CD4-positive, CD25-positive, alpha-beta regulatory T cell (primary cell): Measurements from ENCODE around the gene RREB1. TPM values are rescaled to one million over a fixed set of nuclear protein-coding genes. Genes with fewer than 3 reads are reported as not detected.
"Not testable (repeated sequence)": the region's sequence is repeated elsewhere in the genome, so short reads cannot be mapped to it uniquely, and the experiment has no call there.

Source experiments
- ATAC-seq, 2 donors: fragments of 150-1000 bp; cut with Tn5 transposase; one replicate each; pipeline ENCODE4 v1.10.0; 2021; ENCODE audit warnings: low read depth in 2 of 2, moderate number of reproducible peaks in 2 of 2, moderate library complexity in 1 of 2
- DNase-seq, 3 donors: peaks; one replicate each; pipeline versions ENCODE4 v3.0.0 to v3.0.0-alpha.2; 2012 to 2022; ENCODE audit warnings: mixed read lengths in 1 of 3
- H3K27ac ChIP-seq: one replicate; pipeline ENCODE4 v1.7.0; 2013; ENCODE audit warnings: mild to moderate bottlenecking, low read length; ENCODE audit not compliant: insufficient read depth, poor library complexity, severe bottlenecking
- H3K27me3 ChIP-seq: one replicate; pipeline ENCODE4 v1.7.0; 2013; ENCODE audit warnings: low read length; ENCODE audit not compliant: control insufficient read depth, insufficient read depth
- H3K36me3 ChIP-seq: one replicate; pipeline ENCODE4 v1.7.0; 2013; ENCODE audit warnings: mild to moderate bottlenecking, low read length, moderate library complexity; ENCODE audit not compliant: control insufficient read depth, insufficient read depth
- H3K4me1 ChIP-seq: 2 replicates; pipeline ENCODE4 v1.7.0; 2013; ENCODE audit warnings: mild to moderate bottlenecking, low read length; ENCODE audit not compliant: insufficient read depth, control insufficient read depth, poor library complexity, severe bottlenecking
- H3K4me3 ChIP-seq: one replicate; pipeline ENCODE4 v1.7.0; 2013; ENCODE audit warnings: low read depth, mild to moderate bottlenecking, low read length, moderate library complexity
- H3K9me3 ChIP-seq, 2 experiments: 1 replicate in 1 of 2; 2 replicates in 1 of 2; pipeline ENCODE4 v1.7.0; 2013; ENCODE audit warnings: low read length in 2 of 2, mild to moderate bottlenecking in 1 of 2, moderate library complexity in 1 of 2; ENCODE audit not compliant: control insufficient read depth in 2 of 2
- H3K27ac Mint-ChIP-seq, 3 donors: one replicate each; pipeline ENCODE4 v1.8.0; 2020 to 2022; ENCODE audit warnings: mild to moderate bottlenecking in 3 of 3, mixed read lengths in 3 of 3, moderate library complexity in 2 of 3
- H3K27me3 Mint-ChIP-seq: one replicate; pipeline ENCODE4 v1.8.0; 2022; ENCODE audit warnings: mild to moderate bottlenecking, mixed read lengths
- H3K36me3 Mint-ChIP-seq: one replicate; pipeline ENCODE4 v1.8.0; 2020; ENCODE audit warnings: mixed read lengths
- H3K4me1 Mint-ChIP-seq, 4 donors: one replicate each; pipeline ENCODE4 v1.8.0; 2020 to 2022; ENCODE audit warnings: mixed read lengths in 4 of 4, mild to moderate bottlenecking in 1 of 4
- H3K4me3 Mint-ChIP-seq, 4 donors: one replicate each; pipeline ENCODE4 v1.8.0; 2020 to 2022; ENCODE audit warnings: mild to moderate bottlenecking in 4 of 4, mixed read lengths in 4 of 4, moderate library complexity in 3 of 4
- H3K9me3 Mint-ChIP-seq, 7 donors: one replicate each; pipeline ENCODE4 v1.8.0; 2020 to 2022; ENCODE audit warnings: mixed read lengths in 7 of 7, mild to moderate bottlenecking in 3 of 7, moderate library complexity in 2 of 7
- polyA plus RNA-seq, 4 donors: library from polyadenylated mRNA; unstranded; fragments of 300-500 nt; fragmentation: Illumina TruSeq; gene quantifications; one replicate each; pipeline ENCODE4 v1.2.3, GENCODE V29; 2021
- total RNA-seq: library from RNA; stranded (reverse); gene quantifications from one replicate; pipeline ENCODE4 v1.2.3, GENCODE V29; 2022

RREB1 gene
- total and polyA plus RNA-seq, 5 donors from 2014 or later: 1.2 to 45.2 (median 2.3) TPM

- H3K4me1 Mint-ChIP-seq: peaks cover 5 to 22% (median 9%) of the 10 kb centered on the region in 4 donors
Observed at GRCh38 chr6:7260291-7261031, 152.7 kb downstream of the RREB1 start.

GRCh38 chr6:7261032-7261841 is 153.5 kb downstream of the RREB1 start:
- ATAC-seq (peak; percentile 47 to 59), DNase-seq (peak in 1 of 3 donors; percentile 50)
- Histone ChIP-seq H3K27me3 (peaks cover 3% of the 10 kb centered on the region), H3K4me3 (peak overlapping the region; percentile 6), H3K9me3 (no peaks in the 10 kb centered on the region), H3K27ac (no peak overlapping the region), H3K36me3 (no peaks in the 10 kb centered on the region), H3K4me1 (peaks cover 12% of the 10 kb centered on the region)
- H3K27ac Mint-ChIP-seq: peak overlapping the region in 2 of 3 donors; percentile 47 to 86
- peaks cover 41% of the 10 kb centered on the region for H3K27me3 Mint-ChIP-seq
- no peaks in the 10 kb centered on the region for H3K36me3 Mint-ChIP-seq
- H3K9me3 Mint-ChIP-seq: peaks cover 0 to 11% (median 0%) of the 10 kb centered on the region in 7 donors
- H3K4me3 Mint-ChIP-seq: peak overlapping the region; percentile 66 to 89 (median 82)
- H3K4me1 Mint-ChIP-seq: peaks cover 5 to 22% (median 9%) of the 10 kb centered on the region in 4 donors

More at GRCh38 chr6:7260291-7261031, 152.7 kb downstream of the RREB1 start:
- H3K27me3 ChIP-seq: peaks cover 3% of the 10 kb centered on the region
- no peak overlapping the region for H3K27ac ChIP-seq
- H3K36me3 ChIP-seq: no peaks in the 10 kb centered on the region
- Mint-ChIP-seq H3K9me3 (peaks cover 0 to 10% (median 0%) of the 10 kb centered on the region in 7 donors), H3K4me3 (peak overlapping the region; percentile 66 to 89 (median 82)), H3K27ac (peak overlapping the region in 2 of 3 donors; percentile 47 to 86), H3K36me3 (no peaks in the 10 kb centered on the region), H3K27me3 (peaks cover 40% of the 10 kb centered on the region)
- peak overlapping the region; percentile 6 for H3K4me3 ChIP-seq
- no peak for ATAC-seq
- H3K9me3 ChIP-seq: no peaks in the 10 kb centered on the region
- H3K4me1 ChIP-seq: peaks cover 12% of the 10 kb centered on the region
- DNase-seq: peak in 1 of 3 donors; percentile 16

- H3K27ac Mint-ChIP-seq: no peak overlapping the region
- Histone ChIP-seq H3K9me3 (no peaks in the 10 kb centered on the region), H3K27me3 (peaks cover 3% of the 10 kb centered on the region), H3K27ac (no peak overlapping the region), H3K36me3 (no peaks in the 10 kb centered on the region), H3K4me1 (peaks cover 12% of the 10 kb centered on the region), H3K4me3 (no peak overlapping the region)
- H3K9me3 Mint-ChIP-seq: peaks cover 0 to 7% (median 0%) of the 10 kb centered on the region in 7 donors
- no peaks in the 10 kb centered on the region for H3K36me3 Mint-ChIP-seq
- peaks cover 5 to 22% (median 9%) of the 10 kb centered on the region in 4 donors for H3K4me1 Mint-ChIP-seq
- peak overlapping the region; percentile 2 to 89 (median 81) for H3K4me3 Mint-ChIP-seq
- peaks cover 39% of the 10 kb centered on the region for H3K27me3 Mint-ChIP-seq
- ATAC-seq (no peak), DNase-seq (no peak)
Observed at GRCh38 chr6:7261852-7262461, 154.2 kb downstream of the RREB1 start.

- H3K4me1 ChIP-seq: peaks cover 12% of the 10 kb centered on the region
- ATAC-seq (no peak), DNase-seq (no peak)
- Mint-ChIP-seq H3K4me3 (peak overlapping the region in 2 of 4 donors; percentile 2 to 89), H3K27me3 (peaks cover 39% of the 10 kb centered on the region), H3K27ac (no peak overlapping the region), H3K36me3 (no peaks in the 10 kb centered on the region), H3K4me1 (peaks cover 5 to 22% (median 9%) of the 10 kb centered on the region in 4 donors), H3K9me3 (peaks cover 0 to 7% (median 0%) of the 10 kb centered on the region in 7 donors)
- no peaks in the 10 kb centered on the region for H3K36me3 ChIP-seq
- no peaks in the 10 kb centered on the region for H3K9me3 ChIP-seq
- H3K27me3 ChIP-seq: peaks cover 3% of the 10 kb centered on the region
- H3K4me3 ChIP-seq: no peak overlapping the region
- no peak overlapping the region for H3K27ac ChIP-seq
Observed at GRCh38 chr6:7262746-7263518, 155.2 kb downstream of the RREB1 start.

- H3K4me3 Mint-ChIP-seq, DNase-seq, H3K36me3 ChIP-seq, H3K27ac Mint-ChIP-seq, H3K27ac ChIP-seq, H3K27me3 ChIP-seq, H3K4me3 ChIP-seq, ATAC-seq, H3K9me3 ChIP-seq, H3K9me3 Mint-ChIP-seq, H3K36me3 Mint-ChIP-seq: not testable (repeated sequence)
- Mint-ChIP-seq H3K27me3 (peaks cover 37% of the 10 kb centered on the region), H3K4me1 (peaks cover 5 to 22% (median 9%) of the 10 kb centered on the region in 4 donors)
- H3K4me1 ChIP-seq: peaks cover 12% of the 10 kb centered on the region
Observed at GRCh38 chr6:7263519-7263805, 155.7 kb downstream of the RREB1 start.

GRCh38 chr6:7264041-7264440 is 156.3 kb downstream of the RREB1 start:
- Mint-ChIP-seq H3K4me1 (peaks cover 5 to 22% (median 9%) of the 10 kb centered on the region in 4 donors), H3K27ac (no peak overlapping the region), H3K4me3 (no peak overlapping the region), H3K36me3 (peaks cover 3% of the 10 kb centered on the region), H3K9me3 (peaks cover 0 to 7% (median 0%) of the 10 kb centered on the region in 7 donors), H3K27me3 (peaks cover 33% of the 10 kb centered on the region)
- Histone ChIP-seq H3K9me3 (no peaks in the 10 kb centered on the region), H3K4me3 (no peak overlapping the region), H3K4me1 (peaks cover 12% of the 10 kb centered on the region), H3K27ac (no peak overlapping the region), H3K27me3 (peaks cover 3% of the 10 kb centered on the region), H3K36me3 (no peaks in the 10 kb centered on the region)
- ATAC-seq: no peak
- DNase-seq: no peak
